Activated B cell treated with CpG ODN at 0.5 μM for 24 hours (primary cell): ENCODE measurements around the gene DNAJB2. TPM values are rescaled to one million over a fixed set of nuclear protein-coding genes. Genes with fewer than 3 reads are reported as not detected.

Source experiments
- ATAC-seq: fragments of 200-7000 bp; cut with Tn5 transposase; one replicate; pipeline ENCODE4 v1.10.0; 2021; ENCODE audit warnings: low read depth, mild to moderate bottlenecking, moderate library complexity
- CTCF ChIA-PET: fragments of 350-600 bp; sonication (Branson Sonifier 250); formaldehyde crosslinking; loops from one replicate; lab custom pipeline; 2021; ENCODE audit warnings: antibody characterized with exemption; lab: Charles Lee
- POLR2A ChIA-PET: fragments of 350-600 bp; sonication (Branson Sonifier 250); formaldehyde crosslinking; loops from one replicate; lab custom pipeline; 2021; ENCODE audit warnings: antibody characterized with exemption; lab: Charles Lee
- DNase-seq: peaks from one replicate; pipeline ENCODE4 v3.0.0; 2022
- H3K27ac Mint-ChIP-seq: one replicate; pipeline ENCODE4 v1.8.0; 2020; ENCODE audit warnings: mixed read lengths
- H3K27me3 Mint-ChIP-seq: one replicate; pipeline ENCODE4 v1.8.0; 2021; ENCODE audit warnings: mixed read lengths
- H3K36me3 Mint-ChIP-seq: one replicate; pipeline ENCODE4 v1.8.0; 2021; ENCODE audit warnings: low read depth, mixed read lengths
- H3K4me1 Mint-ChIP-seq: one replicate; pipeline ENCODE4 v1.8.0; 2021; ENCODE audit warnings: mixed read lengths
- H3K4me3 Mint-ChIP-seq: one replicate; pipeline ENCODE4 v1.8.0; 2020; ENCODE audit warnings: mild to moderate bottlenecking, mixed read lengths
- H3K9me3 Mint-ChIP-seq: one replicate; pipeline ENCODE4 v1.8.0; 2020; ENCODE audit warnings: mixed read lengths
- CTCF ChIP-seq: fragments of 200-600 bp; IDR thresholded peaks from one replicate; pipeline ENCODE4 v1.8.0; 2022; ENCODE audit warnings: antibody characterized with exemption, mild to moderate bottlenecking
- intact Hi-C: fragments of 100-400 bp; cut with micrococcal nuclease; formaldehyde crosslinking; loops from one replicate; pipeline ENCODE4 v1.15.1; 2024
- total RNA-seq: library from RNA; stranded (reverse); gene quantifications from 2 replicates; pipeline ENCODE4 v1.2.3, GENCODE V29; 2022

DNAJB2 gene
- total RNA-seq, 1 donor from 2014 or later, result 71.1 TPM

- TF ChIP-seq CTCF, result no peak
- Mint-ChIP-seq H3K27ac (peak overlapping the region; percentile 98), H3K4me3 (peak overlapping the region; percentile 70), H3K36me3 (peaks cover 50% of the 10 kb centered on the region), H3K4me1 (peaks cover 83% of the 10 kb centered on the region), H3K9me3 (no peaks in the 10 kb centered on the region), H3K27me3 (no peaks in the 10 kb centered on the region)
- POLR2A ChIA-PET, result interaction anchor here (0.5 to 12.0 kb wide), 16 partner anchors 10 to 950 kb away, joined by 3 to 287 read pairs (median 10); partner anchors contain the start of genes ABCB6, ANKZF1, ATG9A and CNPPD1
- CTCF ChIA-PET, result interaction anchor here (0.7 to 5.2 kb wide), 4 partner anchors 27 to 88 kb away, joined by 3 to 35 read pairs (median 17); partner anchors contain the start of gene DNAJB2
- peak; percentile 30 for ATAC-seq
- intact Hi-C loops, result no loop called here
- DNase-seq, result no peak
Measured at GRCh38 chr2:219247678-219248642, 31.2 kb upstream of the DNAJB2 start.

GRCh38 chr2:219248845-219249202 lies 30.3 kb upstream of the DNAJB2 start:
- no peak for TF ChIP-seq CTCF
- Mint-ChIP-seq H3K27ac (peak overlapping the region; percentile 98), H3K27me3 (no peaks in the 10 kb centered on the region), H3K36me3 (peaks cover 55% of the 10 kb centered on the region), H3K9me3 (no peaks in the 10 kb centered on the region), H3K4me3 (peak overlapping the region; percentile 82), H3K4me1 (peaks cover 78% of the 10 kb centered on the region)
- ATAC-seq (no peak), DNase-seq (no peak)
- POLR2A ChIA-PET, result interaction anchor here (0.6 to 12.0 kb wide), 20 partner anchors 8 to 370 kb away, joined by 3 to 287 read pairs (median 4); partner anchors contain the start of genes ABCB6, ANKZF1, ATG9A and CNPPD1
- intact Hi-C loops, result loop anchor here (1.0 kb wide), 2 partner anchors 20 to 30 kb away; partner anchors contain the start of genes ANKZF1, ATG9A and DNAJB2
- CTCF ChIA-PET, result interaction anchor here (1.1 to 5.2 kb wide), 5 partner anchors 17 to 89 kb away, joined by 3 to 35 read pairs (median 4); partner anchors contain the start of genes ANKZF1, ATG9A and DNAJB2

- no peak for TF ChIP-seq CTCF
- CTCF ChIA-PET, result interaction anchor here (1.1 to 5.2 kb wide), 5 partner anchors 18 to 90 kb away, joined by 3 to 35 read pairs (median 4); partner anchors contain the start of genes ANKZF1, ATG9A and DNAJB2
- peaks cover 55% of the 10 kb centered on the region for H3K36me3 Mint-ChIP-seq
Measured at GRCh38 chr2:219249203-219249980, 29.8 kb upstream of the DNAJB2 start.

GRCh38 chr2:219250049-219250781 lies 29.0 kb upstream of the DNAJB2 start:
- Mint-ChIP-seq H3K36me3 (peaks cover 55% of the 10 kb centered on the region), H3K27ac (peak overlapping the region; percentile 98), H3K27me3 (no peaks in the 10 kb centered on the region), H3K4me1 (peaks cover 77% of the 10 kb centered on the region), H3K9me3 (no peaks in the 10 kb centered on the region), H3K4me3 (peak overlapping the region; percentile 82)
- TF ChIP-seq CTCF, result no peak
- DNase-seq, result no peak
- intact Hi-C loops, result loop anchor here (5.0 kb wide), 1 partner anchor 292 kb away; the partner anchor contains the start of genes CHPF and TMEM198
- CTCF ChIA-PET, result interaction anchor here (1.1 to 5.2 kb wide), 4 partner anchors 18 to 44 kb away, joined by 3 to 35 read pairs (median 18); partner anchors contain the start of genes ANKZF1, ATG9A and DNAJB2
- POLR2A ChIA-PET, result interaction anchor here (0.6 to 12.0 kb wide), 17 partner anchors 11 to 371 kb away, joined by 3 to 287 read pairs (median 8); partner anchors contain the start of genes ABCB6, ANKZF1, ATG9A and CNPPD1
- no peak for ATAC-seq

More at GRCh38 chr2:219249203-219249980, 29.8 kb upstream of the DNAJB2 start:
- DNase-seq (peak; percentile 45), ATAC-seq (peak; percentile 29)
- H3K4me3 Mint-ChIP-seq, result peak overlapping the region; percentile 82
- H3K27me3 Mint-ChIP-seq, result no peaks in the 10 kb centered on the region
- intact Hi-C loops, result loop anchor here (1.0 kb wide), 2 partner anchors 20 to 30 kb away; partner anchors contain the start of genes ANKZF1, ATG9A and DNAJB2
- POLR2A ChIA-PET, result interaction anchor here (0.6 to 12.0 kb wide), 22 partner anchors 8 to 370 kb away, joined by 3 to 287 read pairs (median 4); partner anchors contain the start of genes ABCB6, ANKZF1, ATG9A and CNPPD1
- no peaks in the 10 kb centered on the region for H3K9me3 Mint-ChIP-seq
- H3K27ac Mint-ChIP-seq, result peak overlapping the region; percentile 98
- H3K4me1 Mint-ChIP-seq, result peaks cover 76% of the 10 kb centered on the region
